ENCODE measurements around the gene RBM4. TPM values are rescaled to one million over a fixed set of nuclear protein-coding genes. Genes with fewer than 3 reads are reported as not detected.
A peak's percentile ranks its signal among the peaks of the same experiment; 100 is the strongest.

RBM4 gene
- total RNA-seq, 1 experiment from 2014 or later: 94.4 TPM

- no peak overlapping the region for H3K4me2 ChIP-seq (ENCODE audit: low read length)
These were observed 31.2 kb upstream of the RBM4 start for GRCh38 chr11:66607126-66607834.

More at GRCh38 chr11:66607126-66607834, 31.2 kb upstream of the RBM4 start:
- Histone ChIP-seq H3K9ac (ENCODE audit: low read length) (no peak overlapping the region), H3K4me3 (replicated peaks in 1 of 2; ENCODE audit: low read depth in 1 of 2, low read length in 2 of 2) (no peak overlapping the region), H3K9me2 (ENCODE audit: insufficient read depth) (no peaks in the 10 kb centered on the region), H3K4me1 (ENCODE audit: control insufficient read depth in 1 of 2, insufficient read depth in 2 of 2, low read length in 2 of 2) (peaks cover 2 to 6% of the 10 kb centered on the region in 2 experiments; a peak in 2 of 4 replicates), H3K79me2 (ENCODE audit: insufficient read depth, low read length) (no peaks in the 10 kb centered on the region), H3K27ac (ENCODE audit: low read depth, low read length) (peak overlapping the region; percentile 12; the same call in 1 of the 2 replicates), H3K9me3 (ENCODE audit: control insufficient read depth in 1 of 2, insufficient read depth in 1 of 2, low read depth in 1 of 2, low read length in 2 of 2) (no peaks in the 10 kb centered on the region), H3K27me3 (ENCODE audit: insufficient read depth, low read length) (no peaks in the 10 kb centered on the region), H4K20me1 (ENCODE audit: insufficient read depth) (no peaks in the 10 kb centered on the region), H2AFZ (ENCODE audit: low read depth, low read length, poor library complexity, severe bottlenecking) (no peak overlapping the region), H3K36me3 (ENCODE audit: control insufficient read depth in 1 of 2, insufficient read depth in 2 of 2, low read length in 2 of 2) (no peaks in the 10 kb centered on the region; a peak in 2 of 4 replicates)
- TF ChIP-seq EZH2phosphoT487 (IDR thresholded peaks at IDR 0.05; ENCODE audit: borderline replicate concordance): no peak
- TF ChIP-seq SRF (IDR thresholded peaks at IDR 0.05; ENCODE audit: low read depth): no peak
- TF ChIP-seq, protein P1, sequence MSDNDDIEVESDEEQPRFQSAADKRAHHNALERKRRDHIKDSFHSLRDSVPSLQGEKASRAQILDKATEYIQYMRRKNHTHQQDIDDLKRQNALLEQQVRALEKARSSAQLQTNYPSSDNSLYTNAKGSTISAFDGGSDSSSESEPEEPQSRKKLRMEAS (IDR thresholded peaks at IDR 0.05): no peak
- TF ChIP-seq SIN3A (IDR thresholded peaks at IDR 0.05; ENCODE audit: low read depth): no peak
- TF ChIP-seq, protein P2, sequence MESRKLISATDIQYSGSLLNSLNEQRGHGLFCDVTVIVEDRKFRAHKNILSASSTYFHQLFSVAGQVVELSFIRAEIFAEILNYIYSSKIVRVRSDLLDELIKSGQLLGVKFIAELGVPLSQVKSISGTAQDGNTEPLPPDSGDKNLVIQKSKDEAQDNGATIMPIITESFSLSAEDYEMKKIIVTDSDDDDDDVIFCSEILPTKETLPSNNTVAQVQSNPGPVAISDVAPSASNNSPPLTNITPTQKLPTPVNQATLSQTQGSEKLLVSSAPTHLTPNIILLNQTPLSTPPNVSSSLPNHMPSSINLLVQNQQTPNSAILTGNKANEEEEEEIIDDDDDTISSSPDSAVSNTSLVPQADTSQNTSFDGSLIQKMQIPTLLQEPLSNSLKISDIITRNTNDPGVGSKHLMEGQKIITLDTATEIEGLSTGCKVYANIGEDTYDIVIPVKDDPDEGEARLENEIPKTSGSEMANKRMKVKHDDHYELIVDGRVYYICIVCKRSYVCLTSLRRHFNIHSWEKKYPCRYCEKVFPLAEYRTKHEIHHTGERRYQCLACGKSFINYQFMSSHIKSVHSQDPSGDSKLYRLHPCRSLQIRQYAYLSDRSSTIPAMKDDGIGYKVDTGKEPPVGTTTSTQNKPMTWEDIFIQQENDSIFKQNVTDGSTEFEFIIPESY (IDR thresholded peaks at IDR 0.05; ENCODE audit: extremely low read depth, insufficient replicate concordance, low read length): no peak
- no peak for TF ChIP-seq ATF3 (IDR thresholded peaks at IDR 0.05)
- TF ChIP-seq ELF1 (IDR thresholded peaks at IDR 0.05; ENCODE audit: borderline replicate concordance, low read depth): no peak
- TF ChIP-seq POLR2A (IDR thresholded peaks at IDR 0.05; ENCODE audit: borderline replicate concordance, extremely low read depth, insufficient read depth, insufficient read length): no peak
- no peak for TF ChIP-seq SP1 (IDR thresholded peaks at IDR 0.05; ENCODE audit: low read depth)
- no peak for TF ChIP-seq ZFX (IDR thresholded peaks at IDR 0.05)
- no peak for TF ChIP-seq FOSL1 (IDR thresholded peaks at IDR 0.05; ENCODE audit: low read depth)
- ChIA-PET RAD21 (ENCODE audit: low non-redundant PET in 1 of 2, low total read pairs in 2 of 2, uncharacterized antibody in 2 of 2, unreplicated experiment in 2 of 2) (no interaction called here), CTCF (no interaction called here), POLR2A (interaction anchor here (0.7 kb wide), 1 partner anchor 11 kb away, joined by 3 read pairs; no protein-coding TSS in a partner anchor)
- no peak for ATAC-seq
- DNase-seq (ENCODE audit: low read depth, low spot score): no peak
- BruUV-seq (replicated peaks): no TSS peak
- intact Hi-C loops (cut with micrococcal nuclease): no loop called here
